ENCODE results near the gene EFNA1. TPM values are rescaled to one million over a fixed set of nuclear protein-coding genes. Genes with fewer than 3 reads are reported as not detected.
A peak's percentile ranks its signal among the peaks of the same experiment; 100 is the strongest.
"Not testable (repeated sequence)": the region's sequence is repeated elsewhere in the genome, so short reads cannot be mapped to it uniquely, and the experiment has no call there.

Gene EFNA1
- total RNA-seq, 1 donor from 2014 or later: 26.1 TPM

GRCh38 chr1:155137154-155137949, 9.7 kb downstream of the EFNA1 start:
- TF ChIP-seq CTCF (conservative IDR thresholded peaks at IDR 0.05): no peak
- peaks cover 3% of the 10 kb centered on the region for H3K27me3 Mint-ChIP-seq
- H3K27ac Mint-ChIP-seq: peak overlapping the region; percentile 100

GRCh38 chr1:155139895-155140629, 12.4 kb downstream of the EFNA1 start, which contains the start of gene DPM3:
DPM3 (minus strand) TSS chr1:155140531; CDS start chr1:155140240, 291 bp downstream.
- peak; percentile 87 for DNase-seq (ENCODE audit: extremely low spot score, unreplicated experiment)
- H3K4me3 Mint-ChIP-seq: peak within 1 kb of the TSS; percentile 100
- H3K27me3 Mint-ChIP-seq: peaks cover 7% of the 10 kb centered on the region
- peaks cover 15% of the 10 kb centered on the region for H3K4me1 Mint-ChIP-seq (ENCODE audit: unreplicated experiment)
- H3K9me3 Mint-ChIP-seq: no peaks in the 10 kb centered on the region
- peak within 1 kb of the TSS; percentile 98 for H3K27ac Mint-ChIP-seq
- peaks cover 4% of the 10 kb centered on the region for H3K36me3 Mint-ChIP-seq
- TF ChIP-seq CTCF (conservative IDR thresholded peaks at IDR 0.05): no peak

More at GRCh38 chr1:155137154-155137949, 9.7 kb downstream of the EFNA1 start:
- H3K4me3 Mint-ChIP-seq: peak overlapping the region; percentile 100
- H3K9me3 Mint-ChIP-seq: no peaks in the 10 kb centered on the region
- H3K4me1 Mint-ChIP-seq (ENCODE audit: unreplicated experiment): peaks cover 28% of the 10 kb centered on the region
- DNase-seq (ENCODE audit: extremely low spot score, unreplicated experiment): no peak
- H3K36me3 Mint-ChIP-seq: peaks cover 15% of the 10 kb centered on the region

DNA sequence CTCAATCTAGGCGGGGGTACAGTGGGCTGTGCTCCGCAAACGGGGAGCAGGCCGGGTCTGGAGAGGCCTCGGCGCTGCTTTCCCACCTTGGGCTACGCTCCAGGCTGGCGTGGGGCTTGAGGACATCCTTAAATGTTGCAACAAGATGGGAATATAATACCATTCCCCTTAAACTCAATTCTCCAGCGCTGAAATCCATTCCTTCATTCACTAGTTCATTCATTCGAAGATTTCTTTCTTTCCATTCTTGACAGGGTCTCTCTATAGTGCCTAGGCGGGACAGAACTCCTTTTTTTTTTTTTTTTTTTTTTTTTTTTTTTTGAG, 12.9 kb downstream of the EFNA1 start:
- Mint-ChIP-seq H3K4me1 (ENCODE audit: unreplicated experiment) (peaks cover 14% of the 10 kb centered on the region), H3K27me3 (peaks cover 9% of the 10 kb centered on the region), H3K27ac (peak overlapping the region; percentile 98), H3K4me3 (peak overlapping the region; percentile 100), H3K36me3 (peaks cover 4% of the 10 kb centered on the region), H3K9me3 (no peaks in the 10 kb centered on the region)
- TF ChIP-seq CTCF (conservative IDR thresholded peaks at IDR 0.05): no peak
- no peak for DNase-seq (ENCODE audit: extremely low spot score, unreplicated experiment)

GRCh38 chr1:155141749-155142148, 14.1 kb downstream of the EFNA1 start:
- Mint-ChIP-seq H3K27me3 (peaks cover 15% of the 10 kb centered on the region), H3K27ac (no peak overlapping the region), H3K4me3 (peak overlapping the region; percentile 42), H3K9me3 (no peaks in the 10 kb centered on the region), H3K36me3 (peaks cover 4% of the 10 kb centered on the region), H3K4me1 (ENCODE audit: unreplicated experiment) (peaks cover 14% of the 10 kb centered on the region)
- TF ChIP-seq CTCF (conservative IDR thresholded peaks at IDR 0.05): no peak
- DNase-seq (ENCODE audit: extremely low spot score, unreplicated experiment): no peak

DNA sequence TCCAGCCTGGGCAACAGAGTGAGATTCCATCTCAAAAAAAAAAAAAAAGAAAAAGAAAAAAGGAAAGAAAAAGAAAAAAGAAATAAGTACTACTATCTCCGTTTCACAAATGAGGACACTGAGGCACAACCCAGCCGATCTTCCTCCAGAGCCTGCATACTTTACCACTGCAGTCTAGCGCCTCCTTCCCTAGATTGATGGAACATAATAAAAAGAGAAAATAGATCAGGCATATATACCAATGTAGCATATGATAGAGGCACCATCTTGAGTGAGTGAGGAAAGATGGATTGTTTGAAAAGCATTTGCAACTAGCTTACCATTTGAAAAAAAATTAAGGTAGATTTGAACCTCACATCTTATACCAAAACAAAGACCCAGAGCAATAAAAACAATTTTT, 17.8 kb downstream of the EFNA1 start:
- H3K27ac Mint-ChIP-seq: no peak overlapping the region
- DNase-seq (ENCODE audit: extremely low spot score, unreplicated experiment): no peak
- H3K4me1 Mint-ChIP-seq (ENCODE audit: unreplicated experiment): peaks cover 2% of the 10 kb centered on the region
- TF ChIP-seq CTCF (conservative IDR thresholded peaks at IDR 0.05): peak; percentile 41
- peaks cover 27% of the 10 kb centered on the region for H3K27me3 Mint-ChIP-seq
- H3K9me3 Mint-ChIP-seq: no peaks in the 10 kb centered on the region
- no peaks in the 10 kb centered on the region for H3K36me3 Mint-ChIP-seq
- no peak overlapping the region for H3K4me3 Mint-ChIP-seq

- H3K36me3 Mint-ChIP-seq; H3K4me1 Mint-ChIP-seq (ENCODE audit: unreplicated experiment); H3K27ac Mint-ChIP-seq; DNase-seq (ENCODE audit: extremely low spot score, unreplicated experiment); H3K4me3 Mint-ChIP-seq; H3K9me3 Mint-ChIP-seq: not testable (repeated sequence)
- peaks cover 22% of the 10 kb centered on the region for H3K27me3 Mint-ChIP-seq
These were observed 28.4 kb downstream of the EFNA1 start for GRCh38 chr1:155155996-155156643.
